ENCODE data around the gene TMEM182. TPM values are rescaled to one million over a fixed set of nuclear protein-coding genes. Genes with fewer than 3 reads are reported as not detected.

TMEM182 gene
- total RNA-seq, 1 donor from 2014 or later, result 5.8 TPM

GRCh38 chr2:102797486-102797885 is 35.7 kb downstream of the TMEM182 start:
- Mint-ChIP-seq H3K27me3 (ENCODE audit: unreplicated experiment) (no peaks in the 10 kb centered on the region), H3K9me3 (ENCODE audit: unreplicated experiment) (peaks cover 8% of the 10 kb centered on the region), H3K27ac (ENCODE audit: unreplicated experiment) (no peak overlapping the region), H3K4me3 (ENCODE audit: unreplicated experiment) (no peak overlapping the region), H3K4me1 (ENCODE audit: low read depth, unreplicated experiment) (peaks cover 4% of the 10 kb centered on the region), H3K36me3 (ENCODE audit: unreplicated experiment) (peaks cover 31% of the 10 kb centered on the region)
- TF ChIP-seq CTCF (IDR thresholded peaks at IDR 0.05; ENCODE audit: partially characterized antibody, unreplicated experiment), result no peak
- DNase-seq, result no peak

GRCh38 chr2:102798181-102798580 is 36.4 kb downstream of the TMEM182 start:
- peaks cover 9% of the 10 kb centered on the region for H3K9me3 Mint-ChIP-seq (ENCODE audit: unreplicated experiment)
- H3K4me3 Mint-ChIP-seq (ENCODE audit: unreplicated experiment), result no peak overlapping the region
- no peaks in the 10 kb centered on the region for H3K4me1 Mint-ChIP-seq (ENCODE audit: low read depth, unreplicated experiment)
- no peaks in the 10 kb centered on the region for H3K27me3 Mint-ChIP-seq (ENCODE audit: unreplicated experiment)
- no peak overlapping the region for H3K27ac Mint-ChIP-seq (ENCODE audit: unreplicated experiment)
- H3K36me3 Mint-ChIP-seq (ENCODE audit: unreplicated experiment), result peaks cover 33% of the 10 kb centered on the region
- TF ChIP-seq CTCF (IDR thresholded peaks at IDR 0.05; ENCODE audit: partially characterized antibody, unreplicated experiment), result no peak
- DNase-seq, result no peak

GRCh38 chr2:102801098-102801718 is 39.4 kb downstream of the TMEM182 start:
- H3K36me3 Mint-ChIP-seq (ENCODE audit: unreplicated experiment), result peaks cover 33% of the 10 kb centered on the region
- H3K9me3 Mint-ChIP-seq (ENCODE audit: unreplicated experiment), result peaks cover 9% of the 10 kb centered on the region
- no peak for DNase-seq

GRCh38 chr2:102801858-102802699 is 40.2 kb downstream of the TMEM182 start:
- H3K4me1 Mint-ChIP-seq (ENCODE audit: low read depth, unreplicated experiment), result no peaks in the 10 kb centered on the region
- peaks cover 33% of the 10 kb centered on the region for H3K36me3 Mint-ChIP-seq (ENCODE audit: unreplicated experiment)
- H3K27ac Mint-ChIP-seq (ENCODE audit: unreplicated experiment), result no peak overlapping the region
- no peak overlapping the region for H3K4me3 Mint-ChIP-seq (ENCODE audit: unreplicated experiment)
- no peak for DNase-seq
- no peak for TF ChIP-seq CTCF (IDR thresholded peaks at IDR 0.05; ENCODE audit: partially characterized antibody, unreplicated experiment)
- no peaks in the 10 kb centered on the region for H3K27me3 Mint-ChIP-seq (ENCODE audit: unreplicated experiment)
- H3K9me3 Mint-ChIP-seq (ENCODE audit: unreplicated experiment), result peaks cover 9% of the 10 kb centered on the region

More at GRCh38 chr2:102801098-102801718, 39.4 kb downstream of the TMEM182 start:
- Mint-ChIP-seq H3K27ac (ENCODE audit: unreplicated experiment) (no peak overlapping the region), H3K27me3 (ENCODE audit: unreplicated experiment) (no peaks in the 10 kb centered on the region), H3K4me3 (ENCODE audit: unreplicated experiment) (no peak overlapping the region), H3K4me1 (ENCODE audit: low read depth, unreplicated experiment) (no peaks in the 10 kb centered on the region)
- TF ChIP-seq CTCF (IDR thresholded peaks at IDR 0.05; ENCODE audit: partially characterized antibody, unreplicated experiment), result no peak

Data from glutamatergic neuron (in vitro differentiated cells).